MCF 10A (cell line): ENCODE measurements around the gene ARL6IP1. TPM values are rescaled to one million over a fixed set of nuclear protein-coding genes. Genes with fewer than 3 reads are reported as not detected.

ENCODE experiments used
- BruUV-seq: library from RNA; stranded (reverse); fragments of 400-500 nt; replicated peaks from 2 replicates; lab custom pipeline; 2021; lab: Mats Ljungman, UMichigan
- CTCF ChIA-PET: fragments of 300-600 bp; sonication (Branson Sonifier 250); formaldehyde crosslinking; extraction: SDS; loops from one replicate; lab custom pipeline; 2021; ENCODE audit warnings: antibody characterized with exemption, inconsistent platforms; lab: Yijun Ruan, JAX
- POLR2A ChIA-PET: fragments of 300-600, 350-650 bp; sonication (Branson Sonifier 250); formaldehyde crosslinking; extraction: SDS; loops from one replicate; lab custom pipeline; 2020; ENCODE audit warnings: antibody characterized with exemption, inconsistent platforms; lab: Yijun Ruan, JAX
- DNase-seq: peaks from one replicate; pipeline ENCODE4 v3.0.0-alpha.2; 2018; ENCODE audit not compliant: unreplicated experiment
- H3K27ac Mint-ChIP-seq: one replicate; pipeline ENCODE4 v1.8.0; 2022; ENCODE audit warnings: mild to moderate bottlenecking, low read depth, mixed read lengths; ENCODE audit not compliant: unreplicated experiment
- H3K27me3 Mint-ChIP-seq: one replicate; pipeline ENCODE4 v1.8.0; 2022; ENCODE audit warnings: mixed read lengths; ENCODE audit not compliant: insufficient read depth, unreplicated experiment
- H3K36me3 Mint-ChIP-seq: one replicate; pipeline ENCODE4 v1.8.0; 2022; ENCODE audit warnings: mild to moderate bottlenecking, moderate library complexity, mixed read lengths; ENCODE audit not compliant: insufficient read depth, unreplicated experiment
- H3K4me1 Mint-ChIP-seq: one replicate; pipeline ENCODE4 v1.8.0; 2022; ENCODE audit warnings: mixed read lengths; ENCODE audit not compliant: insufficient read depth, unreplicated experiment
- H3K4me3 Mint-ChIP-seq: one replicate; pipeline ENCODE4 v1.8.0; 2022; ENCODE audit warnings: mild to moderate bottlenecking, moderate library complexity, mixed read lengths; ENCODE audit not compliant: unreplicated experiment
- H3K9me3 Mint-ChIP-seq: one replicate; pipeline ENCODE4 v1.8.0; 2022; ENCODE audit warnings: mixed read lengths; ENCODE audit not compliant: unreplicated experiment
- intact Hi-C: fragments of 100-400 bp; cut with micrococcal nuclease; formaldehyde crosslinking; loops from 2 replicates; pipeline ENCODE4 v1.14.1; 2022
- total RNA-seq: library from RNA; stranded (reverse); gene quantifications from 2 replicates; pipeline ENCODE4 v1.2.3, GENCODE V29; 2022
- TF ChIP-seq, protein P1 (sequence below): fragments of 200-600 bp; IDR thresholded peaks from one replicate; pipeline ENCODE4 v1.8.0; 2022; ENCODE audit warnings: antibody characterized with exemption, mild to moderate bottlenecking; ENCODE audit not compliant: unreplicated experiment

ARL6IP1 gene
- total RNA-seq, 1 experiment from 2014 or later, result 120 TPM

DNA sequence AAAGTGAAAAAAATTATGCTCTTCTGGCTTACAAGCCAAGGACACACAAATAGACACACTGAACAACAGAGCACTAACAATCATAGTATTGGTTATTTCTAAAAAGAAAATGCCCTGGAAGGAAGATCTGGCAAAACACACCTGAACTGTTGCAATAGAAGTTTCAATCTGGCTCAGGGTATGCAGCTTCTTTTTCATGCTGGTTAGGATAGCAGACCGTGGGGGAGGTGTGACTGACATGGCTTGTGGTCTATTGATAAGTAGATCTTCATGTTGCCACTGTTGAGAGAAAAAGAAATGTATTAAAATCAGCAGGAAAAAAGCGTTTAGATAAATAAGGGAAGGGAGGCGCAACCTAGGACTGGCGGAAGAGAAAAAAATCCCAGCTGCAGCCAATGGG, 26.5 kb upstream of the ARL6IP1 start:
- CTCF ChIA-PET, result no interaction called here
- Mint-ChIP-seq H3K27me3 (no peaks in the 10 kb centered on the region), H3K4me3 (no peak overlapping the region), H3K4me1 (no peaks in the 10 kb centered on the region), H3K36me3 (peaks cover 57% of the 10 kb centered on the region), H3K27ac (no peak overlapping the region), H3K9me3 (no peaks in the 10 kb centered on the region)
- TF ChIP-seq, protein P1, sequence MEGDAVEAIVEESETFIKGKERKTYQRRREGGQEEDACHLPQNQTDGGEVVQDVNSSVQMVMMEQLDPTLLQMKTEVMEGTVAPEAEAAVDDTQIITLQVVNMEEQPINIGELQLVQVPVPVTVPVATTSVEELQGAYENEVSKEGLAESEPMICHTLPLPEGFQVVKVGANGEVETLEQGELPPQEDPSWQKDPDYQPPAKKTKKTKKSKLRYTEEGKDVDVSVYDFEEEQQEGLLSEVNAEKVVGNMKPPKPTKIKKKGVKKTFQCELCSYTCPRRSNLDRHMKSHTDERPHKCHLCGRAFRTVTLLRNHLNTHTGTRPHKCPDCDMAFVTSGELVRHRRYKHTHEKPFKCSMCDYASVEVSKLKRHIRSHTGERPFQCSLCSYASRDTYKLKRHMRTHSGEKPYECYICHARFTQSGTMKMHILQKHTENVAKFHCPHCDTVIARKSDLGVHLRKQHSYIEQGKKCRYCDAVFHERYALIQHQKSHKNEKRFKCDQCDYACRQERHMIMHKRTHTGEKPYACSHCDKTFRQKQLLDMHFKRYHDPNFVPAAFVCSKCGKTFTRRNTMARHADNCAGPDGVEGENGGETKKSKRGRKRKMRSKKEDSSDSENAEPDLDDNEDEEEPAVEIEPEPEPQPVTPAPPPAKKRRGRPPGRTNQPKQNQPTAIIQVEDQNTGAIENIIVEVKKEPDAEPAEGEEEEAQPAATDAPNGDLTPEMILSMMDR, result no peak
- BruUV-seq, result no TSS peak
- intact Hi-C loops, result no loop called here
- DNase-seq, result no peak
- POLR2A ChIA-PET, result no interaction called here

DNA sequence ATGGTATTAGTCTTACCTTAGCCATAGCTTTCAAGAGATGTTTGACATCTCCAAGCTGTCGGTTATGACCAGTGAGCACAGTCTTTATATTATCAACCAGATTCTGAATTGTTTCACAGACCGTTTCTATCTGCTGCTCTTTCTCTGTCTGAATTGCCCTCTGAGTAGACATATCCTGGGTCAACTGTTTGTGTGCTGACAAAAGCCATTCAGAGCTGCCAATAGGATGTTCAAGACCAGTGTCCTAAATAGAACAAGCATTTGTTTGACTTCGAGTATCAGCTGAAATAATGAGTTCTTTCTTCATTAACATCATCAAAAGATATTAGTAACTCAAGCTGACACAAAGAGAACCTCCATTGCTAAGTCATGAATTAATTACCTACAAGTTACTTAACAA, 14.9 kb upstream of the ARL6IP1 start:
- Mint-ChIP-seq H3K27ac (no peak overlapping the region), H3K4me1 (no peaks in the 10 kb centered on the region), H3K9me3 (no peaks in the 10 kb centered on the region), H3K36me3 (peaks cover 93% of the 10 kb centered on the region), H3K27me3 (no peaks in the 10 kb centered on the region), H3K4me3 (no peak overlapping the region)
- TF ChIP-seq, protein P1, result no peak
- no peak for DNase-seq
- ChIA-PET POLR2A (interaction anchor here (4.1 kb wide), 1 partner anchor 15 kb away, joined by 22 read pairs; the partner anchor contains the start of gene ARL6IP1), CTCF (interaction anchor here (0.7 to 4.5 kb wide), 6 partner anchors 12 to 154 kb away, joined by 3 to 24 read pairs (median 4); partner anchors contain the start of gene ARL6IP1)
- intact Hi-C loops, result no loop called here
- BruUV-seq, result no TSS peak

DNA sequence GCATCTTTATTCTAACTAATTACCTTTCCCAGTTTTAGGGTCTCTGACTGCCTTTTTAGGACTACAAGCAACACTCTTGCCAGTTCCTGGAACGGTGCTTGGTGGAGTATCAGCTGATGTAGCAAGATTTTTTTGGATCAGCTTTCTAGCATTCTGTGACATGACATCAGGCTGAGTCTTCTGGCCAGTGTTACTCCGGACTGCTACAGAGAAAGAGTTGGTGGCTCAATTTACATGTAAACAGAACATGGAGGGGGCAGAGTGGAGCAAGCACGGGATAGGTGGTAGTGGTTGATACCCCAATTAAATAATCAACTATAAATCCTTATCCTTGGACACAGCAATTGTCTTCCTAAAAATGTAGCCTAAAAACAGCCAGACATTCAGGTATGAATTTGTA, 10.6 kb upstream of the ARL6IP1 start:
- no peaks in the 10 kb centered on the region for H3K9me3 Mint-ChIP-seq
- DNase-seq, result no peak
- no peak overlapping the region for H3K4me3 Mint-ChIP-seq
- H3K4me1 Mint-ChIP-seq, result no peaks in the 10 kb centered on the region
- H3K36me3 Mint-ChIP-seq, result peaks cover 95% of the 10 kb centered on the region
- CTCF ChIA-PET, result no interaction called here
- no peaks in the 10 kb centered on the region for H3K27me3 Mint-ChIP-seq
- BruUV-seq, result no TSS peak
- intact Hi-C loops, result no loop called here
- no peak overlapping the region for H3K27ac Mint-ChIP-seq
- TF ChIP-seq, protein P1, result no peak
- POLR2A ChIA-PET, result interaction anchor here (0.7 kb wide), 1 partner anchor 38 kb away, joined by 3 read pairs; no protein-coding TSS in a partner anchor

DNA sequence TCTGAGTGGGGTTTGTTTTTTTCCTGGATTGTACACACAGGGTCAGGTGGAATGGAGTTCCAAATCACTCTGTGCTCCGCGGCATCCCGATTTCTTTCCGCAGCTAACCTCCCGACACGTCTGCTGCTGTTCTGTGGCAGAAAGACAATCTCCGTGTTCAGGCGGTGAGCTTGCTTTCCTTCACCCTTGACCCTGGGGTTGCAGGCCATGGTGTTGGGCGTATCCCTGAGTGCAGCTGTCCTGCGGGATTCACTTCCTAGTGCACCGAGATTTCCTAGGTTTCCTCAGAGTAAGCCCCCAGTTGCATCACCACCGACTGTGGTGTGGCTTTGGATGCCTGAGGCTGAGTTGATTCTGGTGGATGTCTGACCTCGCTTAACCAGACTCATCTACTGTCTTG, 7.8 kb upstream of the ARL6IP1 start:
- BruUV-seq, result no TSS peak
- H3K36me3 Mint-ChIP-seq, result peaks cover 84% of the 10 kb centered on the region
- H3K27me3 Mint-ChIP-seq, result no peaks in the 10 kb centered on the region
- DNase-seq, result no peak
- peaks cover 2% of the 10 kb centered on the region for H3K4me1 Mint-ChIP-seq
- H3K9me3 Mint-ChIP-seq, result no peaks in the 10 kb centered on the region
- intact Hi-C loops, result no loop called here
- POLR2A ChIA-PET, result no interaction called here
- TF ChIP-seq, protein P1, result no peak
- no peak overlapping the region for H3K4me3 Mint-ChIP-seq
- no peak overlapping the region for H3K27ac Mint-ChIP-seq
- CTCF ChIA-PET, result interaction anchor here (0.5 to 1.5 kb wide), 6 partner anchors 7 to 716 kb away, joined by 3 to 9 read pairs (median 4); partner anchors contain the start of gene ARL6IP1
